GOT3 (cell line): ENCODE measurements around the gene ORAI1.
"Not testable (repeated sequence)": the region's sequence is repeated elsewhere in the genome, so short reads cannot be mapped to it uniquely, and the experiment has no call there.

Experiments used
- DNase-seq: peaks from one replicate; lab custom pipeline; 2025; ENCODE audit warnings: mixed read lengths; lab: John Stamatoyannopoulos, UW

Gene ORAI1

GRCh38 chr12:121649322-121649721, 23.0 kb downstream of the ORAI1 start:
- no peak for DNase-seq

GRCh38 chr12:121649819-121650353, 23.6 kb downstream of the ORAI1 start:
- no peak for DNase-seq

GRCh38 chr12:121651320-121651719, 25.0 kb downstream of the ORAI1 start:
- DNase-seq: no peak

- DNase-seq: no peak
These were observed 26.6 kb downstream of the ORAI1 start for GRCh38 chr12:121652767-121653497.

- no peak for DNase-seq
These were observed 27.7 kb downstream of the ORAI1 start for GRCh38 chr12:121653999-121654398.

GRCh38 chr12:121656122-121656521, 29.8 kb downstream of the ORAI1 start:
- no peak for DNase-seq

- no peak for DNase-seq
These were observed 31.1 kb downstream of the ORAI1 start for GRCh38 chr12:121657305-121658008.

- DNase-seq: not testable (repeated sequence)
These were observed 35.2 kb downstream of the ORAI1 start for GRCh38 chr12:121661353-121662105.

GRCh38 chr12:121663610-121663929, 37.2 kb downstream of the ORAI1 start:
- no peak for DNase-seq

GRCh38 chr12:121666829-121667228, 40.5 kb downstream of the ORAI1 start:
- not testable (repeated sequence) for DNase-seq

- DNase-seq: no peak
These were observed 42.6 kb downstream of the ORAI1 start for GRCh38 chr12:121668750-121669520.

GRCh38 chr12:121669521-121669900, 43.2 kb downstream of the ORAI1 start, which contains the start of gene MORN3:
Gene MORN3, minus strand, starts transcription at chr12:121669654. Its CDS starts 171 bp downstream, at chr12:121669483.
- DNase-seq: no peak

- DNase-seq: no peak
These were observed 46.7 kb downstream of the ORAI1 start for GRCh38 chr12:121673013-121673511.

- no peak for DNase-seq
These were observed 49.9 kb downstream of the ORAI1 start for GRCh38 chr12:121676190-121676589.

- DNase-seq: no peak
These were observed 52.0 kb downstream of the ORAI1 start for GRCh38 chr12:121678305-121678704.

GRCh38 chr12:121678716-121679300, 52.5 kb downstream of the ORAI1 start:
- DNase-seq: no peak

GRCh38 chr12:121679661-121680197, 53.4 kb downstream of the ORAI1 start:
- not testable (repeated sequence) for DNase-seq

- DNase-seq: no peak
These were observed 62.6 kb downstream of the ORAI1 start for GRCh38 chr12:121688966-121689365.

- no peak for DNase-seq
These were observed 63.1 kb downstream of the ORAI1 start for GRCh38 chr12:121689430-121689829.
